Activated CD4-positive, alpha-beta memory T cell treated with anti-CD3 and anti-CD28 coated beads for 36 hours (primary cell): ENCODE data around the gene HOXB6. TPM values are rescaled to one million over a fixed set of nuclear protein-coding genes. Genes with fewer than 3 reads are reported as not detected.

ENCODE experiments used
- CTCF ChIA-PET: fragments of 350-600 bp; sonication (Branson Sonifier 250); formaldehyde crosslinking; loops from one replicate; lab custom pipeline; 2021; ENCODE audit warnings: antibody characterized with exemption, inconsistent platforms; lab: Charles Lee
- POLR2A ChIA-PET: fragments of 350-600 bp; sonication (Branson Sonifier 250); formaldehyde crosslinking; loops from one replicate; lab custom pipeline; 2021; ENCODE audit warnings: antibody characterized with exemption; lab: Charles Lee
- DNase-seq: peaks from one replicate; pipeline ENCODE4 v3.0.0-alpha.2; 2020
- H3K27ac Mint-ChIP-seq: one replicate; pipeline ENCODE4 v1.8.0; 2021; ENCODE audit warnings: mixed read lengths
- H3K27me3 Mint-ChIP-seq: one replicate; pipeline ENCODE4 v1.8.0; 2021; ENCODE audit warnings: mixed read lengths
- H3K36me3 Mint-ChIP-seq: one replicate; pipeline ENCODE4 v1.8.0; 2021; ENCODE audit warnings: mixed read lengths
- H3K4me1 Mint-ChIP-seq: one replicate; pipeline ENCODE4 v1.8.0; 2021; ENCODE audit warnings: low read depth, mixed read lengths
- H3K4me3 Mint-ChIP-seq: one replicate; pipeline ENCODE4 v1.8.0; 2021; ENCODE audit warnings: mild to moderate bottlenecking, mixed read lengths
- H3K9me3 Mint-ChIP-seq: one replicate; pipeline ENCODE4 v1.8.0; 2021; ENCODE audit warnings: mixed read lengths
- intact Hi-C: fragments of 100-400 bp; cut with micrococcal nuclease; formaldehyde crosslinking; loops from one replicate; pipeline ENCODE4 v1.15.1; 2023
- total RNA-seq, 2 experiments: library from RNA; stranded (reverse); gene quantifications; one replicate each; pipeline ENCODE4 v1.2.3, GENCODE V29; 2021

Gene HOXB6
- total RNA-seq, 2 experiments from 2014 or later: 0.21 to 0.22 TPM

DNA sequence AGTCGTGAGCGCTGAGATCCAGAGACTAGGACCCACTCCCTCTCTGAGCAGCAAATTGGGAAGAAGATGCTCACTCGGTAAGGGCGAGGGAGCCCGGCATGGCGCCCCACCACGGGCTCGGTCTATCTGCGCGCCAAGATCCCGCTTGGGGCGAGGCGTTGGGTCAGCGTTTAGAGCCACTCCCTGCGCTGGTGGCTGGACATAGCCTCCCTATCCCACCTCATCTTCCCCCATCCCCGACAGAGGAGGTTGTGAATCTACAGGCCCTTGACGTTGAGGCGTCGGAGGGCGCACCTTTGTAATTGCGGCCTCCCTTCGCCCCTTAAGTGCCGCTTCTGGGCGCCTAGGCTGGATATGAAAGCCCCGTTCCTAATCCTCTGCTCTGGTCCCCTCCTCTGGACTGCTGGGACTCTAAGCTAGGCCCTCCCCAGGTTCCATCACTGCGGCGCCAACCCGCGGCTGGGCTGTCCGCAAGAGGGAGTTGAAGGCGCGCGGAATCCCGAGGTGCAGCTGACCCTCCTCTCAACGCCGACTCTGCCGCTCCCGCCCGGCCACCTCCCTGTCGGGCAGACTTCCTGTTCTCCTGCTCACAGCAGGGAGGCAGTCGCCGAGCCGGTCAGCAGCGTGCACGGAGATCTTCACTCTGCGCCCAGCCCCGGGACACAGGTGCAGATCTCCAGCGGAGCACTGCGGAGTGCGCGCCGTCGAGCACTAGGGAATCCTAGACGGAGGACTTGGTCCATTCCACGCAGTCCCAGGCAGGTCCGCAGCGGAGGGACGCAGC, 37.5 kb upstream of the HOXB6 start:
- peaks cover 17% of the 10 kb centered on the region for H3K4me1 Mint-ChIP-seq
- H3K9me3 Mint-ChIP-seq: no peaks in the 10 kb centered on the region
- intact Hi-C loops: no loop called here
- CTCF ChIA-PET: no interaction called here
- no peak overlapping the region for H3K27ac Mint-ChIP-seq
- H3K27me3 Mint-ChIP-seq: peaks cover 71% of the 10 kb centered on the region
- no peak overlapping the region for H3K4me3 Mint-ChIP-seq
- no peaks in the 10 kb centered on the region for H3K36me3 Mint-ChIP-seq
- no peak for DNase-seq
- POLR2A ChIA-PET: no interaction called here

DNA sequence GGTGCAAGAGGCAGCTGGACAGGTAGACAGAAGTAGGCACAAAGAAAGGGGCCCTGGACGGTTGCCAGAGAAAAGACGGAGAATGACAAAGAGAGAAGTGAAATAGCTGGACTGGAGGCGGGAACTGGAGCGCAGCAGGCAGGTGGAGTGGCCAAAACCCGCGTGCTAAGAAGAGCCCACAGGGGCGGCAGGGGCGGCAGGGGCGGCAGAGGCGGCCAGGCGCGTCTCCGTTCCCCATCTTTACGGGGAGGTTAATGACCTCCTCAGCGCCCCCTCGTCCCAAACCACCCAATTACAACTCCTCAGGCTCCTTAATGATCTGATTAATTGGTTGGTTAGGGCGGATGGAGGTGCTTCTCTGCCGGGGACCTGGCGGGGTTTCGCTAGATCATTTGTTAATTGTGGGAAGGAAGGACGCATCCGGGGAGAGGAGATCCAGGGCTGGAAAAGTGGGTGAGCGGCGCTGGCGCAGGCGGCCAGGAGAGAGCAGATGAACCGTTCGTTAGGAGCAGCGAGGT, 36.8 kb upstream of the HOXB6 start:
- ChIA-PET POLR2A (no interaction called here), CTCF (no interaction called here)
- H3K4me3 Mint-ChIP-seq: no peak overlapping the region
- peaks cover 15% of the 10 kb centered on the region for H3K4me1 Mint-ChIP-seq
- H3K36me3 Mint-ChIP-seq: no peaks in the 10 kb centered on the region
- DNase-seq: no peak
- intact Hi-C loops: no loop called here
- H3K27me3 Mint-ChIP-seq: peaks cover 76% of the 10 kb centered on the region
- no peaks in the 10 kb centered on the region for H3K9me3 Mint-ChIP-seq
- H3K27ac Mint-ChIP-seq: no peak overlapping the region

DNA sequence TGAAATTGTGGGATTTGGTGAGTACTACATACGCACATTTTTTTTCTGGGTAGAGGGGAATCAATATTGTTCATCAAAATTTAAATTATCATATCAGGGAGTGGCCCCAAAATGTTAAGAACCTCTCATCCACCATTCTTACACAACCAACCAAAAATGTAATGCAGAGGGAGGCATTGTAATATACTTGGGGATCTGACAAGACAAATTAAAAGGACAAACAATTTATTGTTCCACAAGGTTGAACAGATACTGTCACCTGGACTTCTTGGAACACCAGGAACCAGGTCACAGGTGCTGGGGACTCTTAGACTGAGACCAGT, 36.0 kb upstream of the HOXB6 start:
- no peak overlapping the region for H3K27ac Mint-ChIP-seq
- H3K9me3 Mint-ChIP-seq: no peaks in the 10 kb centered on the region
- POLR2A ChIA-PET: no interaction called here
- intact Hi-C loops: no loop called here
- H3K36me3 Mint-ChIP-seq: no peaks in the 10 kb centered on the region
- no peak for DNase-seq
- CTCF ChIA-PET: interaction anchor here (1.0 to 1.4 kb wide), 2 partner anchors 11 to 36 kb away, joined by 3 to 4 read pairs; partner anchors contain the start of gene HOXB6
- peaks cover 12% of the 10 kb centered on the region for H3K4me1 Mint-ChIP-seq
- H3K4me3 Mint-ChIP-seq: no peak overlapping the region
- H3K27me3 Mint-ChIP-seq: peaks cover 80% of the 10 kb centered on the region

DNA sequence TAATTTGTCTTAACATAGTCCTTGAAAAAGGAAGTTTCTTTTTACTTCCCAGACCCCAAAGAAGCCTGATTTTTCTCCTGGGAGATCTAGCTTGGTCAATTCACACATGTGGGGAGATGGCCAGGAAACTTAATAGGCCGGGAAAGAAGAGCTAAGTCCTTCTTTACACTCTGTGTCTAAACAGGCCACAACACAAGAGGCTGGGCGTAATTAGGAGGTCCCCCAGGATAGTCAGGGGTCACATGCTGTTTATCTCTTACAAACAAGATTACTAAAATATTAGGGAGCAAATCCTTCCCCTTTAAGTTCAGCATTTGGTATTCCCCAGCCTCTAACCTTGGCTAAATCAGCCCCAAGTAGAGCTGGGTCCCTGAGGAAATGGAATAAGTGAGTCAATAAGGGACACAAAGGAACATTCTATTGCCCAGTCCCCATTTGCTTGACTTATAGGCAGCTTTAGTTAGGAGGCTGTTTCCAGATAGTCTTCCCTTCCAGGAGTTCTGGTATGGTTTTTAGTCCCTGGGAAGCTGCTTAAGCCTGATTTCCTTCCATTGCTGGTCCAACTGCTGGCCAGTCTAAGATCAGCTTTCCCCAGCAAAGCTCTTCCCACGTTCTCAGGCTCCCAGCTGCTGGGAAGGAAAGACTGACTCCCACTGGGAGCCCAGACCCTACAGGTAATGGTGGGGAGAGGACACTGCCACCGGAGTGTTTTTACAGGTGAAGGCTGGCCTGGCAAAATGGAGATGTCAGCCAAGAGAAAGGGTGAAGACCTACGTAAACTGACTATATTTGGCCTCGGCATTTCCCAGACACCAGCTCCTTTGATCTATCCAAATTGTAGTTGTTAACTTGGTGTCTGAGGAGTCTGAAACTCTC, 35.4 kb upstream of the HOXB6 start:
- POLR2A ChIA-PET: no interaction called here
- H3K4me1 Mint-ChIP-seq: peaks cover 8% of the 10 kb centered on the region
- DNase-seq: no peak
- H3K9me3 Mint-ChIP-seq: no peaks in the 10 kb centered on the region
- H3K27ac Mint-ChIP-seq: no peak overlapping the region
- no peak overlapping the region for H3K4me3 Mint-ChIP-seq
- CTCF ChIA-PET: interaction anchor here (1.0 to 1.4 kb wide), 2 partner anchors 11 to 36 kb away, joined by 3 to 4 read pairs; partner anchors contain the start of gene HOXB6
- H3K36me3 Mint-ChIP-seq: no peaks in the 10 kb centered on the region
- H3K27me3 Mint-ChIP-seq: peaks cover 80% of the 10 kb centered on the region
- intact Hi-C loops: no loop called here

DNA sequence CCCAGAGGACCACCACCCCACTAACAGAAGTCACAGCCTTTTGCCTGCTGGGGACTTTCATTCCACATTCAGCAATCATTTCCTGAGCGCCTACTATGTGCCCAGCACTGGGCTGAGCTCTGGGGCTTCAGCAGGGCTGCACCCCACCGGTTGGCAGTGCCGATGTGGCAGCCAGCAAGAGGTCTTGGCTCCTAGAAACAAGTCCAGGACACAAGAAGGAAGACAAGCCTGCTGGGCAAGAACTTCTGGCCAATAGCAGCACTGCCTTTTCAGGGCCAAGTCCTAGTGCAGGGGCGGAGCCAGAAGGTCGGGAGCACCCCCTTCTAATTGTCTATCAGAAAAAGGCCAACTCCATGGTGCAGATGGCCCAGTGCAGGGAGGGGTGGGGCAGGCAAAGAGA, 34.4 kb upstream of the HOXB6 start:
- Mint-ChIP-seq H3K4me3 (no peak overlapping the region), H3K27me3 (peaks cover 82% of the 10 kb centered on the region), H3K4me1 (peaks cover 8% of the 10 kb centered on the region), H3K27ac (no peak overlapping the region), H3K9me3 (no peaks in the 10 kb centered on the region), H3K36me3 (no peaks in the 10 kb centered on the region)
- POLR2A ChIA-PET: no interaction called here
- CTCF ChIA-PET: no interaction called here
- intact Hi-C loops: no loop called here
- no peak for DNase-seq

DNA sequence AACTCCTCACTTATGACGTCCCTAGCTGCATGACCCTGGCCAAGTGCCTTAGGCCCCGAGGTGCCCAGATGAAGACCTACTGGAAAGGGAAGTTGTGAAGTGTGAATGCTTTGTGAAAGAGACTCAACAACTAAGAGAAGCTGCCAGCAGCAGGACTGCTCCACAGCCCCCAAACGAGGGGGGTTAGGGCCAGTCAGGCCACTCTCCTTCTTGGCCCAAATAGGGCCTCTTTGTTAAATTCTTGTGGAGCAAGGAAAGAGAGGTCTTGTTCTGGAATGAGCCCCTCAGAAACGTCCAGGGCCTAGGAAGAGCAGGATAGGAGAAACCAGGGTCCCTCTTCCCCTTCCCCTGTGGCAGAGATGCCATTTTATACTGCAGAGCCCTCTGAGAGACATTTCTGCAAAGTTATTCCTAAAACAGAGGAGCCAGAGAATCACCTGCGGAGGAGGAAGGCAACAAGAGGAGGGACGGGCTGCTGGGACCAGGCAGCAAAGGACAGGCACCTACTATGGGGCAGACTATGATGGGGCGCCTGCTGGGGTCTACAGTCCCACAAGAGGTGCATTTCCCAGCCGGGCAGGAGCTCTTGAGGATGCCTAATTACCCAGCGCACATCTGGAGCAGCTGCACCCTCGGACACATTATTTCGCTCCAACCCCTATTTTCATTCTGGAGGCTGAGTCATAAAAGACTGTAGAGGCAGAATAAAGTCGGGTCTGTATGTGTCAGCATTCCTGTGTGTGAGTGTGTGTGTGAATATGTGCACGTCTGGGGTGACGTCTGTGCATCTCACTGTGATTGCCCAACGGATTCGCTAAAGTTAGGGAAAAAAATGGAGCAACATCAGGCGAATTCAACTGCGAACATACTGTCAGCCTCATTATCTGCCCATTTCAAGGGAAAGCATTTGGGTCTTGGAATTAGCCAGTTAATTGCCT, 32.8 kb upstream of the HOXB6 start:
- Mint-ChIP-seq H3K9me3 (no peaks in the 10 kb centered on the region), H3K27ac (no peak overlapping the region), H3K4me3 (no peak overlapping the region), H3K4me1 (peaks cover 11% of the 10 kb centered on the region), H3K27me3 (peaks cover 78% of the 10 kb centered on the region), H3K36me3 (no peaks in the 10 kb centered on the region)
- ChIA-PET CTCF (interaction anchor here (0.6 to 3.8 kb wide), 21 partner anchors 8 to 241 kb away, joined by 3 to 50 read pairs (median 7); partner anchors contain the start of genes HOXB5, HOXB9 and PRAC2), POLR2A (no interaction called here)
- intact Hi-C loops: no loop called here
- DNase-seq: peak; percentile 3

DNA sequence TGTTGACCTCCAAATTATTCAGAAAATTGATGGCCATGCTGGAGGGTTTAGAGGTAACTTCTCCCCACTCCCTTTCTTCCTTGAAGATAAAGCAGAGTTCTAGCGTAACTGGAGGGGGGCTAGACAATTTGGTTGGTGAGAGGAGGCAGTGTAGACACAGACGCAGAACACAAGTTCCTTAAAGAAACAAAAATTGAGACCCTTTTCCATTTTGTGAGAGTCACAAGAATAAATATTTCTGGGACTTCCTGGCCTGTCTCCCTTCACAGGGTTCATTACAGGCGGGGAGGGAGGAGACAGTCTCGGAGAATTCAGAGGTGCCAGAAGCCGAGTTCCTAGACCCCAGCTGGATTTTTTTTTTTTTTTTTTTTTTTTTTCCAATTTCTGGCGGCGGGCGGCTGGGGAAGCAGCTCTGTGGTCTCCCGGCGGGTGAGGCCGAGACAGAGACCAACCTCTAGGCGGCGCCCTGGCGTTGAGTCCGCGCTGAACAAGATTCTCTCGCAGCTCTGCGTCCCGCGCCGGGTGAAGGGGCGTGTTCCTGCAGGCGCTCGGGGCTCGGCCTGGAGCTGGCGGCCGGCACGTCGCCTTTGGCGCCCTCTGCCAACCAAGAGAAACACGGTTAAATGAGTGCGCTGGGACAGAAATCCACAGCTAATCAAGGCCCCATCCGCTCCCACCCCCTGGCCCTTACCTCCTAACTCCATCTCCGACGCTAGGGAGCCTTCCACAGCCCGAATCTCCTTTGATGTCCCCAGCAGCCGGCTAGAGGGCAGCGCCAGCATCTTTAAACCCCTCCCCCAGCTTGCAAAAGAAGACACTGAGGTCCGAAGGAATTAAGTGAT, 31.6 kb upstream of the HOXB6 start:
- Mint-ChIP-seq H3K9me3 (no peaks in the 10 kb centered on the region), H3K27ac (no peak overlapping the region), H3K4me1 (peaks cover 4% of the 10 kb centered on the region), H3K36me3 (no peaks in the 10 kb centered on the region), H3K27me3 (peaks cover 76% of the 10 kb centered on the region), H3K4me3 (peak overlapping the region; percentile 13)
- intact Hi-C loops: no loop called here
- ChIA-PET CTCF (interaction anchor here (0.6 to 3.8 kb wide), 43 partner anchors 9 to 616 kb away, joined by 3 to 50 read pairs (median 4); partner anchors contain the start of genes HOXB5, HOXB8, HOXB9 and PRAC2), POLR2A (interaction anchor here (0.6 to 0.7 kb wide), 2 partner anchors 12 to 111 kb away, joined by 3 read pairs; no protein-coding TSS in a partner anchor)
- DNase-seq: peak; percentile 85

DNA sequence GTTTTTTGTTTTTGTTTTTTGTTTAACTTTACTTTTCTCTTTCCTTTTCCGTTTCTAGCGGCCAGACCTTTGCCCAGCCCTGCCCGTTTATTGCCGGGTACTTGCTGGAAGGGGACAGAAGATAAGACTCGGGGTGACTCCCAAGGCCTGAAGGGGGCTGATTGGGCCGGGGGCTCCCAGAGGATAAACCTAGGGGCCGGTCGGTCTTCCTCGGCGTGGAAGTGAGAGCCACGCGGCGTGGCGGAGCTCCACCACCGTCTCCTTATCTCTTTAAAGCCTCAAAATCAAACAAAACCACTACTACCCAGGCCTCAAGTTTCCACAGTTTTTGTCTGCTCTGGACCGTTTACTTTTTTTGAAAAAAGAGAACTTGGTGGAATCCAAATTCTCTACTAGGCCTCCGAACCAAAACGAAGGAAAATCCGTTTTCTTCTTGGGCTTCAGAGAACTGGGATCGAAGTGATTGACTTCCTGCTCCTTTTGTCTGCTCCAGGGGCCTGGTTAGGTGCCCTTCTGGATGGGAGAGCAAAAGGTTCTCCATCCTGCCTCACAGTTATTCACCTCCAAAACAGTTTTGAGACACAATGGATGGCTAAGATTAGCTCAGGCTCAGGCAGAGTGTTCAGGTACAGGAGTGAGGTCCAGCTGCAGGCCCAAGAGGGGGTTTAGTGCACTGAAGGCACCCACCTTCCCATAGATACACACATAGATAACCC, 29.9 kb upstream of the HOXB6 start:
- POLR2A ChIA-PET: no interaction called here
- H3K27ac Mint-ChIP-seq: no peak overlapping the region
- no peak for DNase-seq
- peaks cover 3% of the 10 kb centered on the region for H3K4me1 Mint-ChIP-seq
- H3K9me3 Mint-ChIP-seq: no peaks in the 10 kb centered on the region
- intact Hi-C loops: no loop called here
- peaks cover 76% of the 10 kb centered on the region for H3K27me3 Mint-ChIP-seq
- no peaks in the 10 kb centered on the region for H3K36me3 Mint-ChIP-seq
- H3K4me3 Mint-ChIP-seq: no peak overlapping the region
- CTCF ChIA-PET: interaction anchor here (0.9 to 3.8 kb wide), 5 partner anchors 8 to 586 kb away, joined by 3 to 50 read pairs (median 3); partner anchors contain the start of genes HOXB5, HOXB9 and NFE2L1

DNA sequence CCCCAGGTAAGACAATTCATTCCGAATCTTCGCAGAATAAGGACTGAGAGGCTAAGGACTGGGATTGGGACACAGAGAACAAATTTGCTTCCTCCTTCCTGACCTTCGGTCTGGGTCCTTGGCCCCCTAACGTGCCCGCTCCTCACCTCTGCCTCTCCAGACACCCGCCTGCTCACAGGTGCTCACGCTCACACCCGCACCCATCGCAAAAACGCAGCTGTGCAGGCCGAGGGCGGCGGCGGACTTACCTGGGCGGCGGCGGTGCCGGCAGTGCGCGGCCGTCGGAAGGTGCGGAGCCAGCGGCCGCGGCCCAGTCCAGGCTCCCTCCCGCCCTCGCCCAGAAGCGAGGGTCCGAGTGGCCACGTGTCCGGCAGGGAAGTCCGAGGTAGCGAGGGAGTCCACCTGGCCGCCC, 28.5 kb upstream of the HOXB6 start:
- Mint-ChIP-seq H3K4me3 (no peak overlapping the region), H3K9me3 (no peaks in the 10 kb centered on the region), H3K27me3 (peaks cover 82% of the 10 kb centered on the region), H3K4me1 (peaks cover 3% of the 10 kb centered on the region), H3K36me3 (no peaks in the 10 kb centered on the region), H3K27ac (no peak overlapping the region)
- ChIA-PET POLR2A (no interaction called here), CTCF (interaction anchor here (2.0 kb wide), 1 partner anchor 12 kb away, joined by 6 read pairs; no protein-coding TSS in a partner anchor)
- intact Hi-C loops: no loop called here
- DNase-seq: no peak

DNA sequence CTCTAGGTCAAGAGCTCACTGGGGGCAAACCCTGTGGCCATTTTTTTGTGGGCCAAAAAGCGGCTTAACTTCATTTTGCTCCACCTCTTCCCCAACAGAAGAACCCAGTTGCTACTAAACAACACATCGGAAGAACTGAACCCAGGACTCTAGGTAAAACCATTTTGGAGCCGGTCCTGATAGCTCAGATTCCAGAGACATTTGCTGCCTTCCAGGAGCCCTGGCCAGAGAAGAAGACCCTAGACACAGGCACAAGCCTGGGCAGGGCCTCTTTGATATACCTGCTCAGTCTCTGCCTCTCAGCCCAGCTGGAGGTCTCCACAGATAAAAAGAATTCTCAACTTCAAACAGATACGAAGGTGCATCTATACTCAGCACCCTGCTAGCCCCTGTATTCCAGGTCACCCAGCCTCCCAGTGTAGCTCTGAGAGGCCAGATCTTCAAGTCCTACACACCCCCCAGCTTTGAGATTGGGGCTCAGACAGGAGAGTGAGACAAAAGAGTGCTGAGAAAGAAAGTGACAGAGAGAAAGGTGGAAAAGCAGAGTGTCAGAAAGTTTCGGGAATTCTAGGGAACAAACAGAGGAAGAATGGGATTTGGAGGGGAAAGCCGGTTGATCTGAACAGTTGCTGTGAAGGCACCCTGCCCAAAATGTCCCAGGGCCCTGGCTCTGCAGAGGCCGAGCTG, 27.9 kb upstream of the HOXB6 start:
- ChIA-PET POLR2A (no interaction called here), CTCF (interaction anchor here (0.8 to 2.0 kb wide), 6 partner anchors 12 to 367 kb away, joined by 3 to 6 read pairs (median 4); no protein-coding TSS in a partner anchor)
- DNase-seq: no peak
- no peaks in the 10 kb centered on the region for H3K9me3 Mint-ChIP-seq
- H3K27me3 Mint-ChIP-seq: peaks cover 82% of the 10 kb centered on the region
- no peaks in the 10 kb centered on the region for H3K36me3 Mint-ChIP-seq
- intact Hi-C loops: no loop called here
- H3K4me1 Mint-ChIP-seq: peaks cover 3% of the 10 kb centered on the region
- H3K27ac Mint-ChIP-seq: no peak overlapping the region
- peak overlapping the region; percentile 7 for H3K4me3 Mint-ChIP-seq
